A673 (cell line): Measurements from ENCODE around the gene ACKR1. TPM values are rescaled to one million over a fixed set of nuclear protein-coding genes. Genes with fewer than 3 reads are reported as not detected.

Experiments used
- BruUV-seq: library from RNA; stranded (reverse); fragments of 400-500 nt; replicated peaks from 2 replicates; lab custom pipeline; 2021; lab: Mats Ljungman, UMichigan
- CTCF ChIA-PET: fragments of 300-600 bp; sonication (Branson Sonifier 250); formaldehyde crosslinking; loops from one replicate; lab custom pipeline; 2022; ENCODE audit warnings: antibody characterized with exemption; lab: Charles Lee
- POLR2A ChIA-PET: fragments of 300-600 bp; sonication (Branson Sonifier 250); formaldehyde crosslinking; loops from one replicate; lab custom pipeline; 2022; ENCODE audit warnings: antibody characterized with exemption; ENCODE audit not compliant: low non-redundant PET; lab: Charles Lee
- DNase-seq: peaks from one replicate; pipeline ENCODE4 v3.0.0-alpha.2; 2015; ENCODE audit warnings: low spot score
- H3K27ac ChIP-seq: fragments of 200-600 bp; sonication (generic); 2 replicates; pipeline ENCODE4 v1.5.1; 2016; ENCODE audit warnings: mixed run types, low read depth, mild to moderate bottlenecking, mixed read lengths, antibody characterized with exemption, low read length; ENCODE audit not compliant: poor library complexity, severe bottlenecking
- H3K27me3 ChIP-seq: fragments of 200-600 bp; sonication (generic); replicated peaks from 2 replicates; pipeline ENCODE4 v1.6.1; 2017; ENCODE audit warnings: mixed run types, low read depth, mild to moderate bottlenecking, mixed read lengths, antibody characterized with exemption, low read length; ENCODE audit not compliant: insufficient read depth, poor library complexity
- H3K36me3 ChIP-seq: fragments of 200-600 bp; sonication (generic); 2 replicates; pipeline ENCODE4 v1.6.1; 2016; ENCODE audit warnings: mixed run types, mild to moderate bottlenecking, mixed read lengths, antibody characterized with exemption, low read length; ENCODE audit not compliant: insufficient read depth, poor library complexity, severe bottlenecking
- H3K4me1 ChIP-seq: fragments of 200-600 bp; sonication (generic); 2 replicates; pipeline ENCODE4 v1.6.1; 2017; ENCODE audit warnings: mixed run types, mild to moderate bottlenecking, mixed read lengths, antibody characterized with exemption, low read length; ENCODE audit not compliant: insufficient read depth, poor library complexity, severe bottlenecking
- H3K4me3 ChIP-seq: fragments of 200-600 bp; sonication (generic); 2 replicates; pipeline ENCODE4 v1.5.1; 2016; ENCODE audit warnings: low read depth, mixed run types, mild to moderate bottlenecking, mixed read lengths, low read length; ENCODE audit not compliant: poor library complexity, severe bottlenecking
- H3K9me3 ChIP-seq: fragments of 200-600 bp; sonication (generic); 2 replicates; pipeline ENCODE4 v1.6.1; 2016; ENCODE audit warnings: mixed run types, low read depth, mild to moderate bottlenecking, mixed read lengths, antibody characterized with exemption, low read length; ENCODE audit not compliant: poor library complexity, severe bottlenecking
- CTCF ChIP-seq: fragments of 300-800, 200-600 bp; sonication (generic); conservative IDR thresholded peaks from 2 replicates; pipeline ENCODE4 v1.5.1; 2017; ENCODE audit warnings: low read depth, mild to moderate bottlenecking, antibody characterized with exemption, low read length, moderate library complexity, mixed read lengths
- EZH2 ChIP-seq: fragments of 200-600 bp; sonication (generic); IDR thresholded peaks from 2 replicates; pipeline ENCODE4 v1.6.1; 2017; ENCODE audit warnings: borderline replicate concordance, low read depth, mild to moderate bottlenecking, mixed read lengths, antibody characterized with exemption, low read length; ENCODE audit not compliant: poor library complexity, severe bottlenecking
- intact Hi-C: fragments of 100-400 bp; cut with micrococcal nuclease; formaldehyde crosslinking; loops from one replicate; pipeline ENCODE4 v1.10.0; 2022; ENCODE audit not compliant: unreplicated experiment
- total RNA-seq: library from RNA; stranded (reverse); gene quantifications from 2 replicates; pipeline ENCODE4 v1.2.3, GENCODE V29; 2021

The ACKR1 gene
- total RNA-seq, 1 experiment from 2014 or later, result not detected

GRCh38 chr1:159187033-159187432 is 17.6 kb upstream of the ACKR1 start:
- Histone ChIP-seq H3K27me3 (peaks cover 86% of the 10 kb centered on the region), H3K9me3 (no peaks in the 10 kb centered on the region), H3K27ac (no peak overlapping the region), H3K4me1 (no peaks in the 10 kb centered on the region), H3K4me3 (no peak overlapping the region), H3K36me3 (no peaks in the 10 kb centered on the region)
- no peak for TF ChIP-seq EZH2
- TF ChIP-seq CTCF, result no peak
- ChIA-PET CTCF (no interaction called here), POLR2A (no interaction called here)
- no TSS peak for BruUV-seq
- intact Hi-C loops, result no loop called here
- DNase-seq, result no peak

GRCh38 chr1:159187647-159188374 is 16.9 kb upstream of the ACKR1 start:
- no peak overlapping the region for H3K27ac ChIP-seq
- H3K9me3 ChIP-seq, result no peaks in the 10 kb centered on the region
- ChIA-PET POLR2A (no interaction called here), CTCF (no interaction called here)
- no peak for DNase-seq
- intact Hi-C loops, result no loop called here
- no TSS peak for BruUV-seq
- H3K4me3 ChIP-seq, result no peak overlapping the region
- H3K27me3 ChIP-seq, result peaks cover 87% of the 10 kb centered on the region
- H3K36me3 ChIP-seq, result no peaks in the 10 kb centered on the region
- TF ChIP-seq EZH2 (no peak), CTCF (no peak)
- H3K4me1 ChIP-seq, result no peaks in the 10 kb centered on the region

- Histone ChIP-seq H3K36me3 (no peaks in the 10 kb centered on the region), H3K27ac (no peak overlapping the region), H3K4me3 (no peak overlapping the region), H3K27me3 (peaks cover 92% of the 10 kb centered on the region), H3K9me3 (no peaks in the 10 kb centered on the region), H3K4me1 (no peaks in the 10 kb centered on the region)
- ChIA-PET POLR2A (no interaction called here), CTCF (no interaction called here)
- BruUV-seq, result no TSS peak
- intact Hi-C loops, result no loop called here
- peak; percentile 89 for TF ChIP-seq EZH2
- TF ChIP-seq CTCF, result no peak
- peak; percentile 29 for DNase-seq
These were observed 16.3 kb upstream of the ACKR1 start for GRCh38 chr1:159188375-159188788.
